H1 (cell line): ENCODE data around the gene SV2A. TPM values are rescaled to one million over a fixed set of nuclear protein-coding genes. Genes with fewer than 3 reads are reported as not detected.

Source experiments
- CTCF ChIA-PET: fragments of 300-600 bp; sonication (Branson Sonifier 250); formaldehyde crosslinking; loops from one replicate; lab custom pipeline; 2021; ENCODE audit not compliant: partially characterized antibody; lab: Charles Lee
- POLR2A ChIA-PET: fragments of 300-600 bp; sonication (Branson Sonifier 250); formaldehyde crosslinking; loops from one replicate; lab custom pipeline; 2021; ENCODE audit warnings: inconsistent platforms; ENCODE audit not compliant: partially characterized antibody; lab: Charles Lee
- DNase-seq, 2 experiments: peaks; one replicate each; pipeline versions ENCODE4 v3.0.0 to v3.0.0-alpha.2; 2010 to 2022; ENCODE audit warnings: low spot score in 2 of 2, low read depth in 1 of 2, mixed read lengths in 1 of 2
- FAIRE-seq: peaks from 2 replicates; lab custom pipeline; 2011; peaks lifted over from hg19 to GRCh38; lab: Jason Lieb, UNC
- H2AFZ ChIP-seq: 2 replicates; pipeline ENCODE4 v1.8.1; 2012; ENCODE audit warnings: low read length, inconsistent platforms
- H2AK5ac ChIP-seq: 2 replicates; pipeline ENCODE4 v1.6.1; 2013; ENCODE audit warnings: low read depth, low read length
- H2BK120ac ChIP-seq: replicated peaks from 2 replicates; pipeline ENCODE3; 2013; ENCODE audit warnings: low read depth, low read length, inconsistent platforms
- H2BK12ac ChIP-seq: 2 replicates; pipeline ENCODE4 v1.6.1; 2013; ENCODE audit warnings: low read depth, low read length
- H2BK15ac ChIP-seq: 2 replicates; pipeline ENCODE4 v1.6.1; 2013; ENCODE audit warnings: low read length
- H2BK20ac ChIP-seq: 2 replicates; pipeline ENCODE4 v1.6.1; 2013; ENCODE audit warnings: low read length
- H2BK5ac ChIP-seq: 2 replicates; pipeline ENCODE4 v1.6.1; 2013; ENCODE audit warnings: low read depth, low read length
- H3K14ac ChIP-seq: 2 replicates; pipeline ENCODE4 v1.6.1; 2013; ENCODE audit warnings: inconsistent platforms; ENCODE audit not compliant: insufficient read length
- H3K18ac ChIP-seq: 2 replicates; pipeline ENCODE4 v1.6.1; 2013; ENCODE audit warnings: low read length; ENCODE audit errors: extremely low read depth
- H3K23ac ChIP-seq: 2 replicates; pipeline ENCODE4 v1.6.1; 2013; ENCODE audit warnings: inconsistent platforms; ENCODE audit not compliant: insufficient read length
- H3K23me2 ChIP-seq: 2 replicates; pipeline ENCODE4 v1.6.1; 2013; ENCODE audit warnings: low read depth, low read length
- H3K27ac ChIP-seq: 2 replicates; pipeline ENCODE4 v1.6.1; 2011; ENCODE audit warnings: low read depth, low read length, inconsistent platforms
- H3K27me3 ChIP-seq, 4 experiments: replicated peaks in 1 of 4; 1 replicate in 1 of 4; 2 replicates in 3 of 4; pipeline versions ENCODE4 v1.6.1 to v1.8.1; 2011 to 2013; ENCODE audit warnings: low read length in 3 of 4, mild to moderate bottlenecking in 3 of 4, inconsistent platforms in 2 of 4, mixed read lengths in 2 of 4, moderate library complexity in 1 of 4; ENCODE audit not compliant: control insufficient read depth in 3 of 4, insufficient read depth in 3 of 4; ENCODE audit errors: extremely low read depth in 1 of 4
- H3K36me3 ChIP-seq, 4 experiments: 2 replicates each; pipeline versions ENCODE4 v1.6.1 to v1.8.1; 2011 to 2013; ENCODE audit warnings: mild to moderate bottlenecking in 4 of 4, low read length in 3 of 4, moderate library complexity in 2 of 4, control low read depth in 1 of 4, inconsistent platforms in 1 of 4; ENCODE audit not compliant: insufficient read depth in 4 of 4, control insufficient read depth in 2 of 4
- H3K4ac ChIP-seq: replicated peaks from 2 replicates; pipeline ENCODE3; 2013; ENCODE audit warnings: low read length, low read depth, mixed read lengths, inconsistent platforms; ENCODE audit not compliant: insufficient read length
- H3K4me1 ChIP-seq, 4 experiments: replicated peaks in 1 of 4; 1 replicate in 1 of 4; 2 replicates in 3 of 4; pipeline versions ENCODE4 v1.6.1 to v1.8.1; 2011 to 2013; ENCODE audit warnings: low read length in 3 of 4, inconsistent platforms in 2 of 4, mixed read lengths in 1 of 4; ENCODE audit not compliant: insufficient read depth in 4 of 4, control insufficient read depth in 3 of 4
- H3K4me2 ChIP-seq, 2 experiments: 2 replicates each; pipeline versions ENCODE4 v1.6.1 to v1.8.1; 2011 to 2013; ENCODE audit warnings: low read depth in 2 of 2, low read length in 2 of 2, control low read depth in 1 of 2, inconsistent platforms in 1 of 2, mild to moderate bottlenecking in 1 of 2; ENCODE audit not compliant: insufficient read depth in 1 of 2
- H3K4me3 ChIP-seq, 4 experiments: fragments of 200-600, 300-600 bp in 1 of 4; sonication (generic), shearing (Covaris generic), sonication (Bioruptor Twin) in 1 of 4; 2 replicates each; pipeline versions ENCODE4 v1.5.1 to v1.8.1; 2011 to 2016; ENCODE audit warnings: low read length in 4 of 4, low read depth in 3 of 4, control low read depth in 2 of 4, inconsistent platforms in 2 of 4, mild to moderate bottlenecking in 2 of 4, mixed read lengths in 1 of 4, moderate library complexity in 1 of 4; ENCODE audit not compliant: insufficient read depth in 2 of 4; ENCODE audit errors: extremely low read depth in 1 of 4
- H3K56ac ChIP-seq: replicated peaks from 2 replicates; pipeline ENCODE3; 2013; ENCODE audit warnings: low read depth, mild to moderate bottlenecking, mixed read lengths, low read length, inconsistent platforms; ENCODE audit not compliant: insufficient read length
- H3K79me1 ChIP-seq: 2 replicates; pipeline ENCODE4 v1.6.1; 2013; ENCODE audit warnings: low read depth, low read length, control low read depth
- H3K79me2 ChIP-seq, 2 experiments: 2 replicates each; pipeline versions ENCODE4 v1.6.1 to v1.8.1; 2012 to 2013; ENCODE audit warnings: low read length in 2 of 2, mild to moderate bottlenecking in 2 of 2, inconsistent platforms in 1 of 2; ENCODE audit not compliant: insufficient read depth in 2 of 2, control insufficient read depth in 1 of 2
- H3K9ac ChIP-seq, 4 experiments: replicated peaks in 1 of 4; 1 replicate in 1 of 4; 2 replicates in 3 of 4; pipeline versions ENCODE4 v1.6.1 to v1.8.1; 2011 to 2013; ENCODE audit warnings: low read depth in 3 of 4, low read length in 3 of 4, control low read depth in 2 of 4, mild to moderate bottlenecking in 2 of 4, moderate library complexity in 2 of 4, inconsistent platforms in 1 of 4; ENCODE audit errors: extremely low read depth in 1 of 4
- H3K9me3 ChIP-seq, 2 experiments: 2 replicates each; pipeline versions ENCODE4 v1.6.1 to v1.8.1; 2012 to 2013; ENCODE audit warnings: mild to moderate bottlenecking in 2 of 2, moderate library complexity in 2 of 2, control low read depth in 1 of 2, inconsistent platforms in 1 of 2, low read depth in 1 of 2, low read length in 1 of 2, mixed read lengths in 1 of 2; ENCODE audit not compliant: insufficient read depth in 2 of 2
- H4K20me1 ChIP-seq, 2 experiments: replicated peaks in 1 of 2; 2 replicates each; pipeline versions ENCODE3 to v1.8.1; 2011 to 2013; ENCODE audit warnings: inconsistent platforms in 2 of 2, low read length in 2 of 2, mild to moderate bottlenecking in 1 of 2; ENCODE audit not compliant: insufficient read depth in 2 of 2, control insufficient read depth in 1 of 2
- H4K5ac ChIP-seq: 2 replicates; pipeline ENCODE4 v1.6.1; 2013; ENCODE audit warnings: low read length, low read depth, mixed read lengths, inconsistent platforms; ENCODE audit not compliant: insufficient read length
- H4K8ac ChIP-seq: 2 replicates; pipeline ENCODE4 v1.8.0; 2013; ENCODE audit warnings: mild to moderate bottlenecking, moderate library complexity, low read length, inconsistent platforms; ENCODE audit not compliant: insufficient read depth; ENCODE audit errors: extremely low read depth
- H4K91ac ChIP-seq: replicated peaks from 2 replicates; pipeline ENCODE3; 2013; ENCODE audit warnings: low read length, mixed read lengths, inconsistent platforms; ENCODE audit not compliant: insufficient read length
- CEBPB ChIP-seq: IDR thresholded peaks from 2 replicates; pipeline ENCODE4 v1.6.1; 2012; ENCODE audit warnings: low read depth, low read length
- PHF8 ChIP-seq: fragments of 200-600 bp; sonication (generic); conservative IDR thresholded peaks from 2 replicates; pipeline ENCODE4 v1.7.1; 2012; ENCODE audit warnings: low read depth, mild to moderate bottlenecking, inconsistent platforms, low read length, moderate library complexity
- POU5F1 ChIP-seq: IDR thresholded peaks from 2 replicates; pipeline ENCODE4 v1.6.1; 2011; ENCODE audit warnings: low read depth, mild to moderate bottlenecking, low read length, moderate library complexity
- RAD21 ChIP-seq, 2 experiments: IDR thresholded peaks in 1 of 2; conservative IDR thresholded peaks in 1 of 2; 2 replicates each; pipeline ENCODE4 v1.6.1; 2011; ENCODE audit warnings: low read depth in 2 of 2, low read length in 2 of 2, improper control_type of control experiment in 1 of 2, inconsistent platforms in 1 of 2, mild to moderate bottlenecking in 1 of 2, moderate library complexity in 1 of 2
- RXRA ChIP-seq: IDR thresholded peaks from 2 replicates; pipeline ENCODE4 v1.6.1; 2011; ENCODE audit warnings: low read depth, mild to moderate bottlenecking, low read length, moderate library complexity; ENCODE audit not compliant: insufficient read depth
- SP2 ChIP-seq: IDR thresholded peaks from 2 replicates; pipeline ENCODE4 v1.6.1; 2012; ENCODE audit warnings: mild to moderate bottlenecking, low read length, inconsistent platforms
- WGBS, 2 experiments: shearing (Covaris generic) in 1 of 2; methylation state at CpG; one replicate each; pipeline versions ENCODE4 v1.1.6 to v1.1.7; 2013 to 2015; ENCODE audit warnings: low lambda C conversion rate in 2 of 2, mixed read lengths in 2 of 2, inconsistent platforms in 1 of 2, low coverage in 1 of 2, missing lambda C conversion rate in 1 of 2; ENCODE audit not compliant: insufficient replicate concordance in 2 of 2, insufficient coverage in 1 of 2, insufficient read length in 1 of 2; ENCODE audit errors: extremely low coverage in 1 of 2, missing lambda C conversion rate in 1 of 2; 5-methylcytosine and 5-hydroxymethylcytosine counted together
- polyA plus RNA-seq, 7 experiments: library from polyadenylated mRNA; depleted of rRNA in 3 of 7; stranded (reverse) in 5 of 7; unstranded in 2 of 7; fragments of >200 nt in 5 of 7; fragments of 200-250 nt in 2 of 7; gene quantifications; 1 replicate in 5 of 7; 2 replicates in 1 of 7; 4 replicates in 1 of 7; pipeline versions ENCODE4 v1.2.1 to v1.2.3, GENCODE V29; 2011 to 2013; ENCODE audit warnings: missing spikeins in 2 of 7, mixed read lengths in 2 of 7
- total RNA-seq: library from RNA; stranded (reverse); fragmentation: NEBNext Ultra II Directional; extraction: Animal tissue kit (Norgen Biotek cat#: 25700); gene quantifications from 2 replicates; pipeline ENCODE4 v1.2.1, GENCODE V29; 2021

The SV2A gene
- total and polyA plus RNA-seq, 2 of the 8 experiments (the other 6 are each of a cell fraction or from before 2014, with no cell fraction given): 41.8 to 51.8 TPM

DNA sequence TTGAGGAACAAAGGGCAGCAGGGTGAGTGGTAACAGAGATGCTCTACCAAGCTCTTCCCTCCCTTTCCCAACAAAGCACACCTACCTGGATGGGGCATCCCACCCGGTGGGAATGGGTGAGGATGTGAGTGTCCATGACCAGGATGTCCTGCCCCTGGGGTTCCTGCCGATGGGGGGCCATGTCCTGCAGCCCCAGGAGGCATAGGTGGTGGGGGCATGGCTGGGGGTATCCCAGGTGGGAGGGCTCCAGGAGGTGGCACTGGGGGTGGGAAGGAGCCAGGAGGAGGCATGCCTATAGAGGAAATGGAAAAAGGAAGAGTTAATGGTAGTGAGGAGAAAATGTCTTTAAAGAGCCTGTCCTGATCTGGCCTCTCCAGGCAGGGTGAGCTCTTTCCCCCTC lies 8.1 kb upstream of the SV2A start:
- no peak overlapping the region for H3K56ac ChIP-seq
- H4K8ac ChIP-seq: no peak overlapping the region
- no peak overlapping the region for H4K91ac ChIP-seq
- H2BK15ac ChIP-seq: no peak overlapping the region
- no peak overlapping the region for H2BK120ac ChIP-seq
- H3K4ac ChIP-seq: no peak overlapping the region
- H3K14ac ChIP-seq: no peak overlapping the region
- H4K20me1 ChIP-seq: no peaks in the 10 kb centered on the region
- peaks cover 19 to 41% (median 39%) of the 10 kb centered on the region in 4 experiments for H3K36me3 ChIP-seq
- FAIRE-seq (no peak), DNase-seq (no peak)
- peak overlapping the region; percentile 87 to 90; a peak in 1 of 4 replicates for H3K4me2 ChIP-seq
- H4K5ac ChIP-seq: no peak overlapping the region
- H2AK5ac ChIP-seq: no peak overlapping the region
- ChIA-PET POLR2A (interaction anchor here (0.7 to 1.9 kb wide), 4 partner anchors 9 to 38 kb away, joined by 3 to 7 read pairs (median 4); partner anchors contain the start of gene BOLA1), CTCF (interaction anchor here (1.0 to 1.2 kb wide), 2 partner anchors 12 to 38 kb away, joined by 3 read pairs; a partner anchor contains a TSS)
- H2BK12ac ChIP-seq: no peak overlapping the region
- H3K27me3 ChIP-seq: no peaks in the 10 kb centered on the region
- H3K79me1 ChIP-seq: peaks cover 5% of the 10 kb centered on the region
- peaks cover 5% of the 10 kb centered on the region for H3K23me2 ChIP-seq
- peaks cover 0 to 8% (median 4%) of the 10 kb centered on the region in 4 experiments; a peak in 4 of 7 replicates for H3K4me1 ChIP-seq
- no peak overlapping the region for H3K4me3 ChIP-seq
- no peak overlapping the region for H3K27ac ChIP-seq
- no peak overlapping the region for H3K18ac ChIP-seq
- H3K9me3 ChIP-seq: no peaks in the 10 kb centered on the region
- peaks cover 8 to 28% of the 10 kb centered on the region in 2 experiments for H3K79me2 ChIP-seq
- no peak overlapping the region for H3K23ac ChIP-seq
- H2BK5ac ChIP-seq: no peak overlapping the region
- 100% methylated on average over 2 of the region's 2 CpGs; no CpG with 5 or more reads in 1 of the 2 experiments for WGBS, 2 experiments
- no peak overlapping the region for H2BK20ac ChIP-seq
- H3K9ac ChIP-seq: 0 out of 7 replicates have a peak overlapping the region, but pooled peaks of 1 of the 4 experiments have one; percentile 11
- H2AFZ ChIP-seq: no peak overlapping the region
- no peak for TF ChIP-seq SP2
- no peak for TF ChIP-seq RAD21 (IDR thresholded peaks at IDR 0.05 in 1 of 2, conservative IDR thresholded peaks at IDR 0.05 in 1 of 2; ENCODE audit: low read depth in 2 of 2, low read length in 2 of 2)
- no peak for TF ChIP-seq POU5F1
- TF ChIP-seq PHF8: no peak
- TF ChIP-seq RXRA: no peak
- TF ChIP-seq CEBPB: no peak
